A549 (cell line): ENCODE results near the gene FTCD.
"Not testable (repeated sequence)": the region's sequence is repeated elsewhere in the genome, so short reads cannot be mapped to it uniquely, and the experiment has no call there.

Experiments
- CBX8 ChIP-seq: fragments of 200-600 bp; sonication (generic); IDR thresholded peaks from 2 replicates; pipeline ENCODE4 v1.6.1; 2016
- CEBPB ChIP-seq, 2 experiments: fragments of >200 bp in 1 of 2; sonication (Bioruptor Twin) in 1 of 2; formaldehyde crosslinking in 1 of 2; IDR thresholded peaks; 2 replicates each; pipeline ENCODE4 v1.6.1; 2012 to 2016
- CTCF ChIP-seq: fragments of >200 bp; sonication (Bioruptor Twin); formaldehyde crosslinking; IDR thresholded peaks from 3 replicates; pipeline ENCODE4 v1.5.1; 2016
- ELK1 ChIP-seq: fragments of 150-350 bp; IDR thresholded peaks from 2 replicates; pipeline ENCODE4 v1.6.1; 2014; ENCODE audit warnings: low read depth, mild to moderate bottlenecking, low read length
- EP300 ChIP-seq, 2 experiments: fragments of >200 bp; sonication (Bioruptor Twin); formaldehyde crosslinking; IDR thresholded peaks; 2 replicates in 1 of 2; 3 replicates in 1 of 2; pipeline ENCODE4 v1.6.1; 2016 to 2017
- ESRRA ChIP-seq: fragments of 150-350 bp; IDR thresholded peaks from 2 replicates; pipeline ENCODE4 v1.6.1; 2014; ENCODE audit warnings: mild to moderate bottlenecking, low read length, borderline replicate concordance
- POLR2A ChIP-seq: IDR thresholded peaks from 2 replicates; pipeline ENCODE4 v1.6.1; 2012; ENCODE audit warnings: mild to moderate bottlenecking, low read length
- RAD21 ChIP-seq, 2 experiments: fragments of >200 bp in 1 of 2; sonication (Bioruptor Twin) in 1 of 2; formaldehyde crosslinking in 1 of 2; IDR thresholded peaks in 1 of 2; conservative IDR thresholded peaks in 1 of 2; 2 replicates in 1 of 2; 3 replicates in 1 of 2; pipeline ENCODE4 v1.6.1; 2012 to 2018; ENCODE audit warnings: inconsistent platforms in 1 of 2
- ZFP36 ChIP-seq: fragments of 450-650 bp; IDR thresholded peaks from 2 replicates; pipeline ENCODE4 v1.6.1; 2014; ENCODE audit warnings: borderline replicate concordance; ENCODE audit not compliant: partially characterized antibody

GRCh38 chr21:46176443-46177129 lies 21.2 kb upstream of the FTCD start:
- not testable (repeated sequence) for TF ChIP-seq POLR2A; ESRRA; CTCF; ZFP36; RAD21 (conservative IDR thresholded peaks at IDR 0.05 in 1 of 2, IDR thresholded peaks at IDR 0.05 in 1 of 2); CBX8; EP300 (IDR thresholded peaks at IDR 0.05); CEBPB (IDR thresholded peaks at IDR 0.05); ELK1
